T-helper 2 cell treated with Interferon-gamma antibody and Interleukin-4, amounts not matched to agents 5 μg/mL and 100 μg/mL, for 36 hours (primary cell): Measurements from ENCODE around the gene TMEM35A.
"Not testable (repeated sequence)": the region's sequence is repeated elsewhere in the genome, so short reads cannot be mapped to it uniquely, and the experiment has no call there.

Experiments
- DNase-seq: peaks from one replicate; pipeline ENCODE4 v3.0.0; 2021; ENCODE audit warnings: low spot score
- H3K27ac Mint-ChIP-seq: one replicate; pipeline ENCODE4 v1.8.0; 2021; ENCODE audit warnings: mild to moderate bottlenecking, mixed read lengths
- H3K27me3 Mint-ChIP-seq: one replicate; pipeline ENCODE4 v1.8.0; 2021; ENCODE audit warnings: low read depth, mixed read lengths
- H3K36me3 Mint-ChIP-seq: one replicate; pipeline ENCODE4 v1.8.0; 2021; ENCODE audit warnings: low read depth, mixed read lengths
- H3K4me1 Mint-ChIP-seq: one replicate; pipeline ENCODE4 v1.8.0; 2021; ENCODE audit warnings: low read depth, mixed read lengths
- H3K4me3 Mint-ChIP-seq: one replicate; pipeline ENCODE4 v1.8.0; 2022; ENCODE audit warnings: mild to moderate bottlenecking, moderate library complexity, mixed read lengths
- H3K9me3 Mint-ChIP-seq: one replicate; pipeline ENCODE4 v1.8.0; 2021; ENCODE audit warnings: mixed read lengths

TMEM35A gene

GRCh38 chrX:101078716-101079598 lies at the start of gene TMEM35A:
TSS of gene TMEM35A (plus strand) at chrX:101078879. CDS start at chrX:101079003, 124 bp downstream.
- no peak for DNase-seq
- Mint-ChIP-seq H3K27ac (no peak within 1 kb of the TSS), H3K27me3 (peaks cover 25% of the 10 kb centered on the region), H3K4me3 (no peak within 1 kb of the TSS), H3K4me1 (no peaks in the 10 kb centered on the region), H3K36me3 (no peaks in the 10 kb centered on the region), H3K9me3 (no peaks in the 10 kb centered on the region)

- no peaks in the 10 kb centered on the region for H3K27me3 Mint-ChIP-seq
- H3K4me3 Mint-ChIP-seq: no peak overlapping the region
- H3K27ac Mint-ChIP-seq: no peak overlapping the region
- DNase-seq: no peak
- peaks cover 11% of the 10 kb centered on the region for H3K4me1 Mint-ChIP-seq
- H3K36me3 Mint-ChIP-seq: peaks cover 39% of the 10 kb centered on the region
- no peaks in the 10 kb centered on the region for H3K9me3 Mint-ChIP-seq
These were observed 49.0 kb upstream of the TMEM35A start for GRCh38 chrX:101029665-101030064.

- Mint-ChIP-seq H3K4me1 (peaks cover 2% of the 10 kb centered on the region), H3K9me3 (no peaks in the 10 kb centered on the region), H3K27me3 (no peaks in the 10 kb centered on the region), H3K36me3 (peaks cover 26% of the 10 kb centered on the region), H3K27ac (no peak overlapping the region), H3K4me3 (no peak overlapping the region)
- DNase-seq: no peak
These were observed 41.4 kb upstream of the TMEM35A start for GRCh38 chrX:101037231-101037630.

GRCh38 chrX:101040197-101040596 lies 38.5 kb upstream of the TMEM35A start:
- H3K9me3 Mint-ChIP-seq: no peaks in the 10 kb centered on the region
- H3K36me3 Mint-ChIP-seq: peaks cover 23% of the 10 kb centered on the region
- H3K27ac Mint-ChIP-seq: no peak overlapping the region
- no peak overlapping the region for H3K4me3 Mint-ChIP-seq
- peaks cover 2% of the 10 kb centered on the region for H3K4me1 Mint-ChIP-seq
- no peak for DNase-seq
- no peaks in the 10 kb centered on the region for H3K27me3 Mint-ChIP-seq

- DNase-seq: no peak
- peak overlapping the region; percentile 91 for H3K4me3 Mint-ChIP-seq
- H3K27ac Mint-ChIP-seq: peak overlapping the region; percentile 90
- H3K9me3 Mint-ChIP-seq: no peaks in the 10 kb centered on the region
- H3K27me3 Mint-ChIP-seq: no peaks in the 10 kb centered on the region
- peaks cover 11% of the 10 kb centered on the region for H3K36me3 Mint-ChIP-seq
- peaks cover 17% of the 10 kb centered on the region for H3K4me1 Mint-ChIP-seq
These were observed 27.5 kb upstream of the TMEM35A start for GRCh38 chrX:101051153-101051548.

- H3K4me1 Mint-ChIP-seq: peaks cover 20% of the 10 kb centered on the region
- H3K4me3 Mint-ChIP-seq: peak within 1 kb of the TSS; percentile 91
- H3K27me3 Mint-ChIP-seq: no peaks in the 10 kb centered on the region
- peaks cover 4% of the 10 kb centered on the region for H3K9me3 Mint-ChIP-seq
- peak within 1 kb of the TSS; percentile 90 for H3K27ac Mint-ChIP-seq
- peaks cover 10% of the 10 kb centered on the region for H3K36me3 Mint-ChIP-seq
- peak; percentile 74 for DNase-seq
These were observed 27.0 kb upstream of the TMEM35A start, which contains the start of gene TRMT2B for GRCh38 chrX:101051549-101052302. TSS of gene TRMT2B (minus strand) at chrX:101052111. CDS start at chrX:101042289, 9,822 bp downstream.

GRCh38 chrX:101056551-101056950 lies 22.1 kb upstream of the TMEM35A start:
- H3K4me3 Mint-ChIP-seq: not testable (repeated sequence)
- Mint-ChIP-seq H3K4me1 (peaks cover 14% of the 10 kb centered on the region), H3K27ac (peak overlapping the region; percentile 18)

GRCh38 chrX:101057093-101057714 lies 21.5 kb upstream of the TMEM35A start:
- Mint-ChIP-seq H3K27ac (peak overlapping the region; percentile 18), H3K4me3 (peak overlapping the region; percentile 14), H3K27me3 (no peaks in the 10 kb centered on the region), H3K9me3 (peaks cover 11% of the 10 kb centered on the region), H3K4me1 (peaks cover 12% of the 10 kb centered on the region), H3K36me3 (peaks cover 3% of the 10 kb centered on the region)
- DNase-seq: peak; percentile 3

More at GRCh38 chrX:101056551-101056950, 22.1 kb upstream of the TMEM35A start:
- not testable (repeated sequence) for DNase-seq, H3K27me3 Mint-ChIP-seq, H3K36me3 Mint-ChIP-seq
- peaks cover 11% of the 10 kb centered on the region for H3K9me3 Mint-ChIP-seq

GRCh38 chrX:101062176-101062575 lies 16.5 kb upstream of the TMEM35A start:
- Mint-ChIP-seq H3K4me1 (peaks cover 2% of the 10 kb centered on the region), H3K9me3 (peaks cover 2% of the 10 kb centered on the region), H3K4me3 (no peak overlapping the region), H3K36me3 (peaks cover under 1% of the 10 kb centered on the region), H3K27me3 (no peaks in the 10 kb centered on the region), H3K27ac (no peak overlapping the region)
- no peak for DNase-seq

GRCh38 chrX:101071582-101071981 lies 7.1 kb upstream of the TMEM35A start:
- Mint-ChIP-seq H3K27ac (no peak overlapping the region), H3K9me3 (no peaks in the 10 kb centered on the region), H3K4me3 (no peak overlapping the region), H3K36me3 (no peaks in the 10 kb centered on the region), H3K27me3 (no peaks in the 10 kb centered on the region), H3K4me1 (no peaks in the 10 kb centered on the region)
- no peak for DNase-seq

- Mint-ChIP-seq H3K9me3 (no peaks in the 10 kb centered on the region), H3K4me1 (no peaks in the 10 kb centered on the region), H3K27me3 (peaks cover 25% of the 10 kb centered on the region), H3K4me3 (no peak overlapping the region), H3K27ac (no peak overlapping the region), H3K36me3 (no peaks in the 10 kb centered on the region)
- no peak for DNase-seq
These were observed 1.1 kb downstream of the TMEM35A start for GRCh38 chrX:101079736-101080270.

- peaks cover 25% of the 10 kb centered on the region for H3K27me3 Mint-ChIP-seq
- H3K4me1 Mint-ChIP-seq: no peaks in the 10 kb centered on the region
- no peak for DNase-seq
- H3K36me3 Mint-ChIP-seq: no peaks in the 10 kb centered on the region
- H3K4me3 Mint-ChIP-seq: no peak overlapping the region
- H3K27ac Mint-ChIP-seq: no peak overlapping the region
- no peaks in the 10 kb centered on the region for H3K9me3 Mint-ChIP-seq
These were observed 1.8 kb downstream of the TMEM35A start for GRCh38 chrX:101080326-101081124.

- Mint-ChIP-seq H3K27me3 (peaks cover 25% of the 10 kb centered on the region), H3K4me1 (no peaks in the 10 kb centered on the region), H3K4me3 (no peak overlapping the region), H3K9me3 (no peaks in the 10 kb centered on the region), H3K36me3 (no peaks in the 10 kb centered on the region), H3K27ac (no peak overlapping the region)
- DNase-seq: no peak
These were observed 2.6 kb downstream of the TMEM35A start for GRCh38 chrX:101081231-101081630.
